Measurements from ENCODE around the gene MCOLN3.

DNA sequence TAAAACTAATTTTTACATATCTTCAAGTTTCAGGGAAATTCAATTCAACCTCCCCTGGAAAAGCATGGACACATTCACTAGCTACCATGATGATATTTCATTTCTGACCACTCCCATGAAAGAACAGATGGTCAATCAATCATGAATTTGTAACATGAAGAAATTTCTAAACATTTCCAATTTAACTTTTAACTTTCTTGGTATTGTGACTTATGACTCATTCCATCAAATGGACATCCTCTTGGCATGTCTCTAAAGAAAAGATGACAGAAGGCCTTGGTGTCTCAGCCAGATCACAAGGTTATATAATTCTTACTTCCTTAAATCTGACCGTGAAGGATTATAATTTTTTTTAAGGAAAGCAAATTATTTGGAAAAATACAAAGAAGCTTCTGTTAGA, 10.5 kb upstream of the MCOLN3 start:
- TF ChIP-seq, protein P1, sequence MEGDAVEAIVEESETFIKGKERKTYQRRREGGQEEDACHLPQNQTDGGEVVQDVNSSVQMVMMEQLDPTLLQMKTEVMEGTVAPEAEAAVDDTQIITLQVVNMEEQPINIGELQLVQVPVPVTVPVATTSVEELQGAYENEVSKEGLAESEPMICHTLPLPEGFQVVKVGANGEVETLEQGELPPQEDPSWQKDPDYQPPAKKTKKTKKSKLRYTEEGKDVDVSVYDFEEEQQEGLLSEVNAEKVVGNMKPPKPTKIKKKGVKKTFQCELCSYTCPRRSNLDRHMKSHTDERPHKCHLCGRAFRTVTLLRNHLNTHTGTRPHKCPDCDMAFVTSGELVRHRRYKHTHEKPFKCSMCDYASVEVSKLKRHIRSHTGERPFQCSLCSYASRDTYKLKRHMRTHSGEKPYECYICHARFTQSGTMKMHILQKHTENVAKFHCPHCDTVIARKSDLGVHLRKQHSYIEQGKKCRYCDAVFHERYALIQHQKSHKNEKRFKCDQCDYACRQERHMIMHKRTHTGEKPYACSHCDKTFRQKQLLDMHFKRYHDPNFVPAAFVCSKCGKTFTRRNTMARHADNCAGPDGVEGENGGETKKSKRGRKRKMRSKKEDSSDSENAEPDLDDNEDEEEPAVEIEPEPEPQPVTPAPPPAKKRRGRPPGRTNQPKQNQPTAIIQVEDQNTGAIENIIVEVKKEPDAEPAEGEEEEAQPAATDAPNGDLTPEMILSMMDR (IDR thresholded peaks at IDR 0.05) = no peak
- TF ChIP-seq EZH2phosphoT487 (IDR thresholded peaks at IDR 0.05) = no peak
- no peak for TF ChIP-seq EZH2 (IDR thresholded peaks at IDR 0.05)

All from neural progenitor cell (in vitro differentiated cells).